Body of pancreas (tissue), 4 donors: ENCODE data around the gene CCDC27.

Experiments
- POLR2A ChIP-seq, 3 donors: fragments of 450-650 bp; IDR thresholded peaks; one replicate each; pipeline ENCODE4 v1.6.1; 2016; ENCODE audit warnings: antibody characterized with exemption in 3 of 3, mild to moderate bottlenecking in 2 of 3
- TF ChIP-seq, protein P1 (sequence below), 7 experiments: fragments of 450-650 bp in 4 of 7; fragments of 200-600 bp in 3 of 7; sonication (generic) in 3 of 7; IDR thresholded peaks; one replicate each; pipeline ENCODE4 v1.5.1; 2016 to 2019; ENCODE audit warnings: antibody characterized with exemption in 7 of 7

DNA sequence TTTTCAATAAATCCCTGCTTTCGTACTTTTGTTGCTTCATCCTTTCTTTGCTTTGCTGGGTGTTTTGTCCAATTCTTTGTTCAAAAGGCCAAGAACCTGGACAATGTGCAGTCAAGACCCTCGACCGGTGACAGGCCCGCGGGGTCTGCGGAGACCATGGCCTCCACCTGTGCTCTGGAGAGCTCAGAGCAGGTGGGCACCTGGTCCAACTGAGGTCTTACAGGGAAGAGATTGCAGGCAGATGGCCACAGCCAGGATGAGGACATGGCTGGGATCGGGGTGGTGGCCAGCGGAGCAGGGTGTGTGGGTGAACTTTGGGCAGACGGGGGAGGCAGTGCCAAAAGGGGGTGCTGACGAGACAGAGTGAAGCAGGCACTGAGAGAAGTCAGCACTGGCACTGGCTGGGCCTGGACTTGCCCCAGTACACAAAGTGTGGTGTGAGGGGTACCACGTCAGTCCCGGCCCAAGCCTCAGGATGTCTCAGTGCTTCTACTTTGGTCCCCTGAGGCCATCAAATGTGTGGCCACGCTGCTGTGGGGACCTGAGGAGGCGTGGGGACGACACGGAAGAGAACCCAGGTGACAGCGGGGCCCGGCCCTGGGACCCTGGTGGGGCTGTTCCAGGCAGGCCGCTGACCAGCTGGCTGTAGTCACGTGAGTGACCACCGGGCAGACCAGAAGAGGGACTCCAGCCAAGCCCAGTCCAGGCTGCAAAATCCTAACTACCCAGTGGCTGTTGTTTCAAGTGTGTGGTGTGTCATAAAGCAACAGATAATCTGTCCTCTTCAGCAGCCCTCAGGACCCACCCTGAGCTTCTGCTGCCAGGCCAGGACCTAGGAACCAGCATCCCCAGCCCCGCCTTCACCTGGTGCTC is 10.4 kb upstream of the CCDC27 start:
- TF ChIP-seq, protein P1, sequence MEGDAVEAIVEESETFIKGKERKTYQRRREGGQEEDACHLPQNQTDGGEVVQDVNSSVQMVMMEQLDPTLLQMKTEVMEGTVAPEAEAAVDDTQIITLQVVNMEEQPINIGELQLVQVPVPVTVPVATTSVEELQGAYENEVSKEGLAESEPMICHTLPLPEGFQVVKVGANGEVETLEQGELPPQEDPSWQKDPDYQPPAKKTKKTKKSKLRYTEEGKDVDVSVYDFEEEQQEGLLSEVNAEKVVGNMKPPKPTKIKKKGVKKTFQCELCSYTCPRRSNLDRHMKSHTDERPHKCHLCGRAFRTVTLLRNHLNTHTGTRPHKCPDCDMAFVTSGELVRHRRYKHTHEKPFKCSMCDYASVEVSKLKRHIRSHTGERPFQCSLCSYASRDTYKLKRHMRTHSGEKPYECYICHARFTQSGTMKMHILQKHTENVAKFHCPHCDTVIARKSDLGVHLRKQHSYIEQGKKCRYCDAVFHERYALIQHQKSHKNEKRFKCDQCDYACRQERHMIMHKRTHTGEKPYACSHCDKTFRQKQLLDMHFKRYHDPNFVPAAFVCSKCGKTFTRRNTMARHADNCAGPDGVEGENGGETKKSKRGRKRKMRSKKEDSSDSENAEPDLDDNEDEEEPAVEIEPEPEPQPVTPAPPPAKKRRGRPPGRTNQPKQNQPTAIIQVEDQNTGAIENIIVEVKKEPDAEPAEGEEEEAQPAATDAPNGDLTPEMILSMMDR (IDR thresholded peaks at IDR 0.05) = no peak
- TF ChIP-seq POLR2A (IDR thresholded peaks at IDR 0.05) = no peak
